Panc1 (cell line): ENCODE results near the gene ADARB2.

Source experiments
- CTCF ChIP-seq: fragments of 450-650 bp; IDR thresholded peaks from 2 replicates; pipeline ENCODE4 v1.5.1; 2017; ENCODE audit warnings: mild to moderate bottlenecking
- POLR2AphosphoS5 ChIP-seq: IDR thresholded peaks from 2 replicates; pipeline ENCODE4 v1.6.1; 2012; ENCODE audit warnings: mild to moderate bottlenecking, low read depth, low read length, moderate library complexity
- REST ChIP-seq, 2 experiments: IDR thresholded peaks; 2 replicates each; pipeline ENCODE4 v1.6.1; 2011 to 2012; ENCODE audit warnings: low read depth in 2 of 2, control low read depth in 1 of 2, low read length in 1 of 2, mild to moderate bottlenecking in 1 of 2, moderate library complexity in 1 of 2; ENCODE audit not compliant: insufficient read depth in 1 of 2
- SIN3A ChIP-seq: IDR thresholded peaks from 2 replicates; pipeline ENCODE4 v1.6.1; 2012; ENCODE audit warnings: low read depth, mild to moderate bottlenecking, low read length, moderate library complexity, borderline replicate concordance; ENCODE audit not compliant: insufficient read depth

- no peak for TF ChIP-seq POLR2AphosphoS5
- TF ChIP-seq CTCF, result no peak
- TF ChIP-seq SIN3A, result no peak
- TF ChIP-seq REST (IDR thresholded peaks at IDR 0.05; ENCODE audit: insufficient read depth in 1 of 2, low read depth in 2 of 2, low read length in 1 of 2), result no peak
Observed at GRCh38 chr10:1150638-1150955, 586.7 kb downstream of the ADARB2 start.
